ENCODE data around the gene NSUN2. TPM values are rescaled to one million over a fixed set of nuclear protein-coding genes. Genes with fewer than 3 reads are reported as not detected.

NSUN2 gene
- total RNA-seq, 6 experiments from 2014 or later, result 24.6 to 42.5 (median 29.1) TPM

DNA sequence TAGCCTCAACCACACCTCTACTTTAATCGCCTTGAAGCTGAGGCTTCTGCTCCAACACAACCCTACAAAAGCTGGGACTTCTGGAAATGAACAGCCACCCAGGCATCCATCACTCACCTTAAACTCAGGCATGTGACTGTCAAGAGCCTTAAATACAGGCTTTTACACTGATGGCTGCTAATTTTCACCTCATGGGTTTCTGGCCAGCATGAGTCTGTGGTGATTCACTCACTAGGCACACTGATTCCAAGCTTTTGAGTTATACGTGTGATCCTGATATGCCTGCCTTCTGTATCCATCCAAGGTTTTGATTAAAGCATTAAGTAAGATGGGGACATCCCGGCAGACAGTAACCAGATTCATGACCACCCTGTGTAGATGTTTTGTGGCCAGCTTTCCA lies 8.9 kb downstream of the NSUN2 start:
- WGBS (ENCODE audit: insufficient coverage, low coverage, low lambda C conversion rate, missing lambda C conversion rate), result 93% methylated on average over 3 of the region's 3 CpGs

GRCh38 chr5:6623228-6623627 lies 9.6 kb downstream of the NSUN2 start:
- Histone ChIP-seq H3K27me3 (no peaks in the 10 kb centered on the region), H3K36me3 (peaks cover 0 to 86% (median 37%) of the 10 kb centered on the region in 4 donors), H3K4me3 (no peak overlapping the region), H3K4me1 (no peaks in the 10 kb centered on the region), H3K9me3 (no peaks in the 10 kb centered on the region), H3K27ac (no peak overlapping the region)
- intact Hi-C loops (cut with DNase I), result no loop called here
- TF ChIP-seq POLR2A (IDR thresholded peaks at IDR 0.05) (no peak), CTCF (IDR thresholded peaks at IDR 0.05) (no peak)
- ATAC-seq (no peak), DNase-seq (no peak)
- WGBS (ENCODE audit: insufficient coverage, low coverage, low lambda C conversion rate, missing lambda C conversion rate), result 94% methylated on average over 4 of the region's 4 CpGs

More for the DNA sequence above, 8.9 kb downstream of the NSUN2 start:
- ATAC-seq, result no peak
- H3K27ac ChIP-seq, result no peak overlapping the region
- no peak for DNase-seq
- intact Hi-C loops (cut with DNase I), result no loop called here
- H3K36me3 ChIP-seq, result peaks cover 0 to 84% (median 35%) of the 10 kb centered on the region in 4 donors
- no peak overlapping the region for H3K4me3 ChIP-seq
- TF ChIP-seq CTCF (IDR thresholded peaks at IDR 0.05) (no peak), POLR2A (IDR thresholded peaks at IDR 0.05) (no peak)
- no peaks in the 10 kb centered on the region for H3K9me3 ChIP-seq
- H3K27me3 ChIP-seq, result no peaks in the 10 kb centered on the region
- H3K4me1 ChIP-seq, result no peaks in the 10 kb centered on the region

- 95% methylated on average over 6 of the region's 6 CpGs for WGBS (ENCODE audit: insufficient coverage, low coverage, low lambda C conversion rate, missing lambda C conversion rate)
- no peak for TF ChIP-seq POLR2A (IDR thresholded peaks at IDR 0.05)
- no peak for TF ChIP-seq CTCF (IDR thresholded peaks at IDR 0.05)
- DNase-seq (no peak), ATAC-seq (no peak)
- intact Hi-C loops (cut with DNase I), result no loop called here
- Histone ChIP-seq H3K4me3 (no peak overlapping the region), H3K27ac (no peak overlapping the region), H3K27me3 (no peaks in the 10 kb centered on the region), H3K4me1 (peaks cover 0 to 5% (median 0%) of the 10 kb centered on the region in 4 donors), H3K9me3 (no peaks in the 10 kb centered on the region), H3K36me3 (peaks cover 10 to 90% (median 38%) of the 10 kb centered on the region in 4 donors)
These were observed 16.2 kb downstream of the NSUN2 start for GRCh38 chr5:6616632-6617031.

- no peaks in the 10 kb centered on the region for H3K9me3 ChIP-seq
- H3K4me1 ChIP-seq, result peaks cover 0 to 5% (median 0%) of the 10 kb centered on the region in 4 donors
- no peak overlapping the region for H3K4me3 ChIP-seq
- 93% methylated on average over 6 of the region's 8 CpGs for WGBS (ENCODE audit: insufficient coverage, low coverage, low lambda C conversion rate, missing lambda C conversion rate)
- ATAC-seq, result no peak
- TF ChIP-seq CTCF (IDR thresholded peaks at IDR 0.05) (no peak), POLR2A (IDR thresholded peaks at IDR 0.05) (no peak)
- H3K27me3 ChIP-seq, result no peaks in the 10 kb centered on the region
- H3K36me3 ChIP-seq, result peaks cover 6 to 90% (median 36%) of the 10 kb centered on the region in 4 donors
- no peak for DNase-seq
- no peak overlapping the region for H3K27ac ChIP-seq
- intact Hi-C loops (cut with DNase I), result no loop called here
These were observed 17.6 kb downstream of the NSUN2 start for GRCh38 chr5:6615034-6615815.
